Astrocyte (in vitro differentiated cells and primary cell): Measurements from ENCODE around the gene GRIK3. TPM values are rescaled to one million over a fixed set of nuclear protein-coding genes. Genes with fewer than 3 reads are reported as not detected.

Source experiments
- DNase-seq: peaks from one replicate; pipeline ENCODE4 v3.0.0-alpha.2; 2010; ENCODE audit warnings: low read depth
- FAIRE-seq: peaks from 2 replicates; lab custom pipeline; 2011; peaks lifted over from hg19 to GRCh38; lab: Jason Lieb, UNC
- H2AFZ ChIP-seq: 2 replicates; pipeline ENCODE4 v1.6.0; 2012; ENCODE audit warnings: low read depth, low read length, inconsistent platforms
- H3K27ac ChIP-seq: 2 replicates; pipeline ENCODE4 v1.5.1; 2011; ENCODE audit warnings: low read depth, low read length, inconsistent platforms
- H3K27me3 ChIP-seq: 2 replicates; pipeline ENCODE4 v1.6.0; 2011; ENCODE audit warnings: low read length, inconsistent platforms; ENCODE audit not compliant: insufficient read depth
- H3K36me3 ChIP-seq: 2 replicates; pipeline ENCODE4 v1.5.1; 2011; ENCODE audit warnings: low read length, inconsistent platforms; ENCODE audit not compliant: insufficient read depth
- H3K4me1 ChIP-seq: 2 replicates; pipeline ENCODE4 v1.5.1; 2011; ENCODE audit warnings: low read length, inconsistent platforms; ENCODE audit not compliant: insufficient read depth
- H3K4me2 ChIP-seq: 2 replicates; pipeline ENCODE4 v1.6.0; 2012; ENCODE audit warnings: low read length, inconsistent platforms
- H3K4me3 ChIP-seq: 2 replicates; pipeline ENCODE4 v1.5.1; 2011; ENCODE audit warnings: low read depth, mild to moderate bottlenecking, low read length, inconsistent platforms; ENCODE audit not compliant: insufficient read depth
- H3K79me2 ChIP-seq: 2 replicates; pipeline ENCODE4 v1.6.0; 2012; ENCODE audit warnings: mild to moderate bottlenecking, low read length, inconsistent platforms; ENCODE audit not compliant: insufficient read depth
- H3K9ac ChIP-seq: 2 replicates; pipeline ENCODE4 v1.6.0; 2012; ENCODE audit warnings: mild to moderate bottlenecking, low read length, inconsistent platforms
- H3K9me3 ChIP-seq: 2 replicates; pipeline ENCODE4 v1.5.1; 2012; ENCODE audit warnings: low read depth, mild to moderate bottlenecking, low read length, inconsistent platforms; ENCODE audit not compliant: insufficient read depth
- H4K20me1 ChIP-seq: 2 replicates; pipeline ENCODE4 v1.6.0; 2012; ENCODE audit warnings: low read length, inconsistent platforms; ENCODE audit not compliant: insufficient read depth
- H3K27ac Mint-ChIP-seq: one replicate; pipeline ENCODE4 v1.8.0; 2021; ENCODE audit warnings: mild to moderate bottlenecking, mixed read lengths; ENCODE audit not compliant: unreplicated experiment
- H3K27me3 Mint-ChIP-seq: one replicate; pipeline ENCODE4 v1.8.0; 2021; ENCODE audit warnings: low read depth, mixed read lengths; ENCODE audit not compliant: unreplicated experiment
- H3K36me3 Mint-ChIP-seq: one replicate; pipeline ENCODE4 v1.8.0; 2021; ENCODE audit warnings: low read depth, mixed read lengths; ENCODE audit not compliant: unreplicated experiment
- H3K4me1 Mint-ChIP-seq: one replicate; pipeline ENCODE4 v1.8.0; 2021; ENCODE audit warnings: low read depth, mixed read lengths; ENCODE audit not compliant: unreplicated experiment
- H3K4me3 Mint-ChIP-seq: one replicate; pipeline ENCODE4 v1.8.0; 2021; ENCODE audit warnings: mild to moderate bottlenecking, moderate library complexity, mixed read lengths; ENCODE audit not compliant: unreplicated experiment
- H3K9me3 Mint-ChIP-seq: one replicate; pipeline ENCODE4 v1.8.0; 2021; ENCODE audit warnings: mild to moderate bottlenecking, mixed read lengths; ENCODE audit not compliant: unreplicated experiment
- CTCF ChIP-seq: IDR thresholded peaks from 2 replicates; pipeline ENCODE4 v1.5.1; 2011; ENCODE audit warnings: low read depth, mild to moderate bottlenecking, inconsistent platforms, low read length, moderate library complexity; ENCODE audit not compliant: insufficient read depth
- EZH2 ChIP-seq: IDR thresholded peaks from 2 replicates; pipeline ENCODE4 v1.6.1; 2012; ENCODE audit warnings: mild to moderate bottlenecking, low read length, inconsistent platforms; ENCODE audit not compliant: insufficient read depth
- total RNA-seq: library from RNA; stranded (reverse); gene quantifications from 2 replicates; pipeline ENCODE4 v1.2.1, GENCODE V29; 2021

Gene GRIK3
- total RNA-seq, 1 donor from 2014 or later, result 0.16 TPM

GRCh38 chr1:36846357-36846756 is 188.0 kb downstream of the GRIK3 start:
- Histone ChIP-seq H3K4me1 (no peaks in the 10 kb centered on the region), H3K9me3 (no peaks in the 10 kb centered on the region), H3K79me2 (no peaks in the 10 kb centered on the region), H2AFZ (no peak overlapping the region), H3K27me3 (peaks cover 4% of the 10 kb centered on the region), H3K27ac (no peak overlapping the region), H3K4me2 (no peak overlapping the region), H3K9ac (no peak overlapping the region), H3K4me3 (no peak overlapping the region), H3K36me3 (no peaks in the 10 kb centered on the region), H4K20me1 (no peaks in the 10 kb centered on the region)
- no peak for FAIRE-seq
- no peak for DNase-seq
- H3K27ac Mint-ChIP-seq, result no peak overlapping the region
- no peaks in the 10 kb centered on the region for H3K4me1 Mint-ChIP-seq
- H3K9me3 Mint-ChIP-seq, result no peaks in the 10 kb centered on the region
- no peak overlapping the region for H3K4me3 Mint-ChIP-seq
- H3K36me3 Mint-ChIP-seq, result no peaks in the 10 kb centered on the region
- TF ChIP-seq CTCF, result no peak
- peaks cover 63% of the 10 kb centered on the region for H3K27me3 Mint-ChIP-seq

GRCh38 chr1:36845802-36846201 is 188.5 kb downstream of the GRIK3 start:
- Mint-ChIP-seq H3K4me1 (no peaks in the 10 kb centered on the region), H3K4me3 (no peak overlapping the region), H3K27ac (no peak overlapping the region), H3K9me3 (no peaks in the 10 kb centered on the region), H3K36me3 (no peaks in the 10 kb centered on the region), H3K27me3 (peaks cover 61% of the 10 kb centered on the region)
- no peak for TF ChIP-seq CTCF
- no peak for TF ChIP-seq EZH2
- no peak for DNase-seq
- Histone ChIP-seq H3K4me3 (no peak overlapping the region), H4K20me1 (no peaks in the 10 kb centered on the region), H3K79me2 (no peaks in the 10 kb centered on the region), H3K27ac (no peak overlapping the region), H3K4me2 (no peak overlapping the region), H3K4me1 (no peaks in the 10 kb centered on the region), H3K27me3 (peaks cover 4% of the 10 kb centered on the region), H3K36me3 (no peaks in the 10 kb centered on the region), H3K9me3 (no peaks in the 10 kb centered on the region), H3K9ac (no peak overlapping the region), H2AFZ (no peak overlapping the region)
- no peak for FAIRE-seq

- no peaks in the 10 kb centered on the region for H3K9me3 Mint-ChIP-seq
- no peak overlapping the region for H3K4me3 Mint-ChIP-seq
- no peak for TF ChIP-seq CTCF
- no peak for TF ChIP-seq EZH2
- peaks cover 60% of the 10 kb centered on the region for H3K27me3 Mint-ChIP-seq
- Histone ChIP-seq H3K27ac (no peak overlapping the region), H3K4me1 (no peaks in the 10 kb centered on the region), H2AFZ (no peak overlapping the region), H3K4me2 (no peak overlapping the region), H3K4me3 (no peak overlapping the region), H3K9me3 (no peaks in the 10 kb centered on the region), H3K79me2 (no peaks in the 10 kb centered on the region), H3K9ac (no peak overlapping the region), H3K27me3 (peaks cover 4% of the 10 kb centered on the region), H3K36me3 (no peaks in the 10 kb centered on the region), H4K20me1 (no peaks in the 10 kb centered on the region)
- FAIRE-seq (no peak), DNase-seq (no peak)
- no peaks in the 10 kb centered on the region for H3K4me1 Mint-ChIP-seq
- no peak overlapping the region for H3K27ac Mint-ChIP-seq
- H3K36me3 Mint-ChIP-seq, result no peaks in the 10 kb centered on the region
Observed at GRCh38 chr1:36844917-36845316, 189.4 kb downstream of the GRIK3 start.
